Ishikawa (cell line): Measurements from ENCODE around the gene CDC42BPB.

Experiments used
- CEBPB ChIP-seq: IDR thresholded peaks from 2 replicates; pipeline ENCODE4 v1.6.1; 2012
- CREB1 ChIP-seq: IDR thresholded peaks from 2 replicates; pipeline ENCODE4 v1.6.1; 2012; ENCODE audit warnings: low read depth
- EGR1 ChIP-seq: IDR thresholded peaks from 2 replicates; pipeline ENCODE4 v1.6.1; 2012
- EP300 ChIP-seq: IDR thresholded peaks from 2 replicates; pipeline ENCODE4 v1.6.1; 2012; ENCODE audit warnings: borderline replicate concordance
- RAD21 ChIP-seq: IDR thresholded peaks from 2 replicates; pipeline ENCODE4 v1.6.1; 2012; ENCODE audit warnings: low read depth
- TAF1 ChIP-seq: IDR thresholded peaks from 2 replicates; pipeline ENCODE4 v1.6.1; 2012; ENCODE audit warnings: low read depth, mild to moderate bottlenecking
- TF ChIP-seq, protein P1 (sequence below): IDR thresholded peaks from 2 replicates; pipeline ENCODE4 v1.6.1; 2012

DNA sequence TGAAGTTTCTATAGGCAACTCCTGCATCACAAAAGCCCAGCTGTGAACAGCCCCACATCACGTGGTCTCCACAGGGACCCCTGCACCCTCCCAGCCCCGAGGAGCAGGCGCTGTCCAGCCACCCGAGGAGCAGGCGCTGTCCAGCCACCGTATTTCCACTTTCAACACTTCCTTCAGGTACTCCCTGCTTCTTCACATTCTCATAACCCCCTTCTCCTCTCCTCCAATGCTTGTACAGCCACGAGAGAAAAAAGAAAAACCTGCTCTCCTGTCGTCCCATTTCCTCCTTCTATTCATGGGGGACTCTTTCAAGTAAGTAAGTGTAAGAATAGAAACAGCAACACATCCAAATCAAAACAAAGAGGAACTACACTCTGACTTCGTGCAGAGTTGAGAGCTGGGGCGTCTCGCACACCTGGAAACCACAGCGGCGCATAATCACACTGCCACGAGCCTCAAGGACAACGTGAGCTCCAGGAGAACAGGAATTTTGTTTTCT is 11.9 kb downstream of the CDC42BPB start:
- TF ChIP-seq EP300 (no peak), TAF1 (no peak), CREB1 (no peak), CEBPB (no peak), RAD21 (no peak), EGR1 (no peak)
- TF ChIP-seq, protein P1, sequence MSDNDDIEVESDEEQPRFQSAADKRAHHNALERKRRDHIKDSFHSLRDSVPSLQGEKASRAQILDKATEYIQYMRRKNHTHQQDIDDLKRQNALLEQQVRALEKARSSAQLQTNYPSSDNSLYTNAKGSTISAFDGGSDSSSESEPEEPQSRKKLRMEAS, result no peak
